PC-3 (cell line): ENCODE results near the gene KRT85. TPM values are rescaled to one million over a fixed set of nuclear protein-coding genes. Genes with fewer than 3 reads are reported as not detected.

Experiments used
- ATAC-seq: fragments of 200-7000 bp; cut with Tn5 transposase; 2 replicates; pipeline ENCODE4 v1.9.1; 2020; ENCODE audit warnings: mild to moderate bottlenecking, moderate library complexity
- BruUV-seq: library from RNA; stranded (reverse); fragments of 400-500 nt; replicated peaks from 2 replicates; lab custom pipeline; 2021; lab: Mats Ljungman, UMichigan
- CTCF ChIA-PET: fragments of 300-600 bp; sonication (Branson Sonifier 250); formaldehyde crosslinking; loops from one replicate; lab custom pipeline; 2022; ENCODE audit warnings: antibody characterized with exemption; lab: Charles Lee
- POLR2A ChIA-PET: fragments of 300-600 bp; sonication (Branson Sonifier 250); formaldehyde crosslinking; loops from one replicate; lab custom pipeline; 2022; ENCODE audit warnings: antibody characterized with exemption; ENCODE audit not compliant: unreplicated experiment; lab: Charles Lee
- DNase-seq: peaks from one replicate; pipeline ENCODE4 v3.0.0-alpha.2; 2015
- H2AFZ ChIP-seq: fragments of 300-600 bp; sonication (generic); 2 replicates; pipeline ENCODE4 v1.6.0; 2016; ENCODE audit warnings: antibody characterized with exemption, low read length
- H3F3A ChIP-seq: fragments of 300-600 bp; sonication (generic); one replicate; pipeline ENCODE4 v1.6.0; 2017; ENCODE audit warnings: antibody characterized with exemption, low read length, control low read depth, mild to moderate bottlenecking; ENCODE audit not compliant: unreplicated experiment
- H3K27ac ChIP-seq: fragments of 300-600 bp; sonication (generic); 2 replicates; pipeline ENCODE4 v1.5.1; 2016; ENCODE audit warnings: mild to moderate bottlenecking, low read length
- H3K27me3 ChIP-seq: fragments of 300-600 bp; sonication (generic); 2 replicates; pipeline ENCODE4 v1.6.1; 2016; ENCODE audit warnings: low read length, mixed read lengths
- H3K36me3 ChIP-seq: fragments of 300-600 bp; sonication (generic); 2 replicates; pipeline ENCODE4 v1.6.1; 2016; ENCODE audit warnings: low read depth, mixed run types, low read length, mixed read lengths
- H3K4me1 ChIP-seq: fragments of 300-600 bp; sonication (generic); 2 replicates; pipeline ENCODE4 v1.5.1; 2016; ENCODE audit warnings: low read length; ENCODE audit not compliant: insufficient read depth
- H3K4me2 ChIP-seq: fragments of 300-600 bp; sonication (generic); 2 replicates; pipeline ENCODE4 v1.6.0; 2016; ENCODE audit warnings: low read length
- H3K4me3 ChIP-seq: fragments of 300-600 bp; sonication (generic); 2 replicates; pipeline ENCODE4 v1.5.1; 2016; ENCODE audit warnings: mild to moderate bottlenecking, low read length, mixed read lengths
- H3K79me2 ChIP-seq: fragments of 300-600 bp; sonication (generic); 2 replicates; pipeline ENCODE4 v1.6.1; 2017; ENCODE audit warnings: low read length, mixed read lengths
- H3K9ac ChIP-seq: fragments of 300-600 bp; sonication (generic); 2 replicates; pipeline ENCODE4 v1.6.0; 2016; ENCODE audit warnings: mild to moderate bottlenecking, low read length
- H3K9me2 ChIP-seq: fragments of 300-600 bp; sonication (generic); replicated peaks from 2 replicates; pipeline ENCODE4 v1.6.1; 2016; ENCODE audit warnings: mixed run types, low read length, mixed read lengths
- H3K9me3 ChIP-seq: fragments of 300-600 bp; sonication (generic); 2 replicates; pipeline ENCODE4 v1.6.1; 2016; ENCODE audit warnings: low read length, mixed read lengths
- H4K20me1 ChIP-seq: fragments of 300-600 bp; sonication (generic); 2 replicates; pipeline ENCODE4 v1.6.1; 2016; ENCODE audit warnings: low read length, mixed read lengths
- CTCF ChIP-seq: fragments of 300-600 bp; sonication (generic); conservative IDR thresholded peaks from 2 replicates; pipeline ENCODE4 v1.5.1; 2017; ENCODE audit warnings: antibody characterized with exemption, low read depth, mild to moderate bottlenecking, low read length
- EZH2 ChIP-seq: fragments of 300-600 bp; sonication (generic); IDR thresholded peaks from one replicate; pipeline ENCODE4 v1.6.1; 2017; ENCODE audit warnings: antibody characterized with exemption, mild to moderate bottlenecking, low read length; ENCODE audit not compliant: unreplicated experiment
- EZH2phosphoT487 ChIP-seq: fragments of 300-600 bp; sonication (generic); IDR thresholded peaks from 2 replicates; pipeline ENCODE4 v1.6.1; 2018; ENCODE audit warnings: mild to moderate bottlenecking, antibody characterized with exemption, low read length, borderline replicate concordance
- intact Hi-C: fragments of 100-400 bp; cut with micrococcal nuclease; formaldehyde crosslinking; loops from 2 replicates; pipeline ENCODE4 v1.9.0; 2023
- total RNA-seq: library from RNA; depleted of rRNA; stranded (reverse); fragments of >200 nt; gene quantifications from 2 replicates; pipeline ENCODE4 v1.2.3, GENCODE V29; 2014

The KRT85 gene
- total RNA-seq, 1 experiment from 2014 or later = not detected

GRCh38 chr12:52401926-52402325, 34.6 kb upstream of the KRT85 start:
- POLR2A ChIA-PET = no interaction called here
- CTCF ChIA-PET = no interaction called here
- intact Hi-C loops = no loop called here

GRCh38 chr12:52401526-52401925, 34.2 kb upstream of the KRT85 start:
- DNase-seq = no peak
- no peak overlapping the region for H3K27ac ChIP-seq
- no peak overlapping the region for H2AFZ ChIP-seq
- H3K79me2 ChIP-seq = no peaks in the 10 kb centered on the region
- H3K4me1 ChIP-seq = no peaks in the 10 kb centered on the region
- no peak overlapping the region for H3K4me3 ChIP-seq
- H3K9me3 ChIP-seq = no peaks in the 10 kb centered on the region
- H3K4me2 ChIP-seq = no peak overlapping the region
- TF ChIP-seq EZH2phosphoT487 (no peak), EZH2 (no peak), CTCF (no peak)
- ChIA-PET CTCF (no interaction called here), POLR2A (no interaction called here)
- intact Hi-C loops = no loop called here
- H3K36me3 ChIP-seq = no peaks in the 10 kb centered on the region
- BruUV-seq = no TSS peak
- H3K27me3 ChIP-seq = no peaks in the 10 kb centered on the region
- no peaks in the 10 kb centered on the region for H4K20me1 ChIP-seq
- H3F3A ChIP-seq = no peaks in the 10 kb centered on the region
- no peak for ATAC-seq
- no peak overlapping the region for H3K9ac ChIP-seq
- H3K9me2 ChIP-seq = no peaks in the 10 kb centered on the region

More at GRCh38 chr12:52401926-52402325, 34.6 kb upstream of the KRT85 start:
- Histone ChIP-seq H4K20me1 (no peaks in the 10 kb centered on the region), H3K79me2 (no peaks in the 10 kb centered on the region), H3K36me3 (no peaks in the 10 kb centered on the region), H3K4me1 (no peaks in the 10 kb centered on the region), H3K9me3 (no peaks in the 10 kb centered on the region), H3K27ac (no peak overlapping the region), H2AFZ (no peak overlapping the region), H3F3A (no peaks in the 10 kb centered on the region), H3K9ac (no peak overlapping the region), H3K9me2 (no peaks in the 10 kb centered on the region), H3K4me3 (no peak overlapping the region), H3K4me2 (no peak overlapping the region), H3K27me3 (no peaks in the 10 kb centered on the region)
- DNase-seq (no peak), ATAC-seq (no peak)
- TF ChIP-seq EZH2phosphoT487 (no peak), EZH2 (no peak), CTCF (no peak)
- BruUV-seq = no TSS peak

GRCh38 chr12:52400906-52401305, 33.6 kb upstream of the KRT85 start:
- H3K79me2 ChIP-seq = no peaks in the 10 kb centered on the region
- no peak overlapping the region for H2AFZ ChIP-seq
- H3K4me2 ChIP-seq = no peak overlapping the region
- no peak for TF ChIP-seq EZH2phosphoT487
- no peak for TF ChIP-seq CTCF
- no peak overlapping the region for H3K27ac ChIP-seq
- no peaks in the 10 kb centered on the region for H3K9me3 ChIP-seq
- ChIA-PET POLR2A (no interaction called here), CTCF (no interaction called here)
- intact Hi-C loops = no loop called here
- H3K9me2 ChIP-seq = no peaks in the 10 kb centered on the region
- H3K4me1 ChIP-seq = 0 out of 2 replicates have a peak, but pooled peaks cover 3% of the 10 kb centered on the region
- no TSS peak for BruUV-seq
- no peak overlapping the region for H3K9ac ChIP-seq
- no peaks in the 10 kb centered on the region for H3F3A ChIP-seq
- H3K36me3 ChIP-seq = no peaks in the 10 kb centered on the region
- no peaks in the 10 kb centered on the region for H3K27me3 ChIP-seq
- no peak overlapping the region for H3K4me3 ChIP-seq
- H4K20me1 ChIP-seq = no peaks in the 10 kb centered on the region
- ATAC-seq = no peak
- DNase-seq = no peak
